NCI-H748 (cell line): Measurements from ENCODE around the gene TMEM18.
A peak's percentile ranks its signal among the peaks of the same experiment; 100 is the strongest.
"Not testable (repeated sequence)": the region's sequence is repeated elsewhere in the genome, so short reads cannot be mapped to it uniquely, and the experiment has no call there.

ENCODE experiments used
- DNase-seq: peaks from one replicate; lab custom pipeline; 2025; ENCODE audit not compliant: unreplicated experiment; lab: John Stamatoyannopoulos, UW

The TMEM18 gene

DNA sequence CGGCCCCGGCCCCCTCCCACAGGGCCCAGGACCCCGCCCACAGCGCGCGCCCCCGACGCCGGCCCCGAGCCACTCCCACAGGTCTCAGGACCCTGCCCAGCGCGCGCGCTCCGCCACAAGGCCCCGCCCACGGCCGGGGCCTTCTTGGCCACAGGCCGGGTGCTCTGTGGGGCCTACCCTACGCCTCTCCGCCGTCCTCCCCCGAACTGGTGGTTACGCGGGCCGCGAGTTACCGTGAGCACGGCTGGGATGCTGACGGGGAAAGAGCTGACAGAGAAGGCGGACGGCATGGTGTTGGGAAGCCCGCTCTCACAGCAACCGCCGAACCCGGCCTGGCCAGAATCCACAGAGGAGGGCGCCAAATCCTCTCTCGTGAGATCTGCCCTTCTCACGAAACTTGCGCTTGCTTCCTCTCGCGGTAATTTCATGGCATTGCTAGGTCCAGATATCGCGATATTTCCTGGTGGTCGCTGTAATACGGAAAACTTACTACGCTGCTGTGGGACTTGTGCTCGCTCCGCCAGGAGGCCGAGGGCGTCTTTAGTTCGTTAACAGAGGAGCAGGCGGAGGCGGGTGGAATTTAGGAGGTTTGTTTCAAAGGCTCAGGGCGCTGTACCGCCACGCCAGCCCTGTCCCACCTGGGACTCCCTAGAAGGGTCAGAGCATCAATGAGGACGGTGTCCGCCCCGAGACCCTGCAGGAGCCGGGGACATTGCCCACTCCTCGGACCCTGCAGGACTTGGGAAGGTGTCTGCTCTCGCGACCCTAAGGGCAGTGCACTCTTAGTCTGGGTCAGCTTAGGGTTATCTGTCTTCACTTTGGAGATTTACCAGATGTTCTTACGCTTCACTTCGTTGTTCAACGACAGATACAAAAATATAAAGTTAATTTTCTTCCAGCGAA lies at the start of gene TMEM18:
Gene TMEM18 (minus strand): TSS at position 351 of the 903 bp plus-strand sequence. CDS start 61 bp downstream, at position 290.
- DNase-seq: peak; percentile 99

DNA sequence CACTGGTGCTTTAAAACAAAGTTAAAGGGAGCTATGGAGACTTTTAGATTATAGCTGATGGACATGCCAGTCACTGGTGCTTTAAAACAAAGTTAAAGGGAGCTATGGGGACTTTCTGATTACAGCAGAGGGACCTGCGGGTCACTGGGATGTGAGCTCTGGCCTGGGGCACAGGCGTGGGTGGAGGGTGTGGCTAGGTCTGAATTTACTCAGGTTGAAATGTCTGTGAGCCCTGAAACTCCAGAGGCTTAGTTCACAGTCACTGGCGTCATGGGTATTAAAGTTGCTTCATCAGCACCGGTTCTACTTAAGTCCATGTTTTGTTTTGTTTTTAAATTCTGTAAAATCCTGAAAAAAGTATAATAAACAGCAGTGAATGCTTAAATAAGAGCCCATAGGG lies 49.0 kb upstream of the TMEM18 start:
- DNase-seq: no peak

DNA sequence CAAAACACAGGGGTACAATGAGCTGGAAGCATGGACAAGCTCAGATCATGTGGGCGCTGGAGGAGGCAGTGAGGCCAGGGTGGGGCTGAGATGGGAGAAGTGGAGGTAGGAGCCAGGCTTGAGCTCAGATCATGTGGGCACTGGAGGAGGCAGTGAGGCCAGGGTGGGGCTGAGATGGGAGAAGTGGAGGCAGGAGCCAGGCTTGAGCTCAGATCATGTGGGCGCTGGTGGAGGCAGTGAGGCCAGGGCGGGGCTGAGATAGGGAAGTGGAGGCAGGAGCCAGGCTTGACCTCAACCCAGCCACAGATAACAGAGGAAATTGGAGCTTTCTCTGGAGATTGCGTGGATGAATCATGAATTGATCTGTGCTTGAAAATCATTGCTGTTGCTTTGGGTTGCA lies 48.3 kb upstream of the TMEM18 start:
- no peak for DNase-seq

DNA sequence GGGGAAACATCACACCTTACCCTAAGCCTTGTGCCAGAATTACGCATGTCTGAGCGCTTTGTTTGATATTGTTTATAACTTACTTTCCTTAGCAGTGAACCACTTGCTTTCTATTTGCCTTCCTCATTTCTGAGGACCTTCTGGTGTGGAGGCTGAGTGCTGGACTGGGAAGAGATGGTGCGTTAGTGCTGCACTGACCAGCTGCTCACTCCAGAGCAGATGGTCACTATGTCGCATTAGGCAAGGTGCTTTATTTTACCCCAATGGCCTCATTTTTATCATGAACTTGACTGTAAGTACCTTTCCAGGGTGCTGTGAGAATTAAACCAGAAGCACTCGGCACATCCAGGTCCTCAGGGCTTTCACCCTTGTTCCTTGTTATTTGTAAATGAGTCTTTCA lies 46.6 kb upstream of the TMEM18 start:
- no peak for DNase-seq

DNA sequence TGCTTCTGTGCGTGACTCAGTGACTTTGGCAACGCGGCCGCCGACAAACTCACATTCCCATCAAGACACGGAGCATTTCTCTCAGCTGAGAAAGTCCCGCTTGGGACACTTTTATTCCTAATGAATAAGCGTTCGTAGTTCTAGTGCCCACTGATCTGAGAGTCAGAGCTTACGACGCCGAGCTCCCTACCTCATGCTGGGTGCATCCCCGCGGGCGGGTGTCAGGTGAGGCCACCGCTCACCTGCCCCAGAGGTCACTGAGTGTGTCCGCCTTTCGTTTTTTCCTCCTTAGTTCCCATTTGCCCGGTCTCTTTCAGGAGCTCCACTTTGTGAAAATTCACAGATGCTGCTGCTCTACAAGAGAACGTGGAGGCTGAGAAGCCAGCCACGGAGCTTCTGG lies 43.6 kb upstream of the TMEM18 start:
- no peak for DNase-seq

DNA sequence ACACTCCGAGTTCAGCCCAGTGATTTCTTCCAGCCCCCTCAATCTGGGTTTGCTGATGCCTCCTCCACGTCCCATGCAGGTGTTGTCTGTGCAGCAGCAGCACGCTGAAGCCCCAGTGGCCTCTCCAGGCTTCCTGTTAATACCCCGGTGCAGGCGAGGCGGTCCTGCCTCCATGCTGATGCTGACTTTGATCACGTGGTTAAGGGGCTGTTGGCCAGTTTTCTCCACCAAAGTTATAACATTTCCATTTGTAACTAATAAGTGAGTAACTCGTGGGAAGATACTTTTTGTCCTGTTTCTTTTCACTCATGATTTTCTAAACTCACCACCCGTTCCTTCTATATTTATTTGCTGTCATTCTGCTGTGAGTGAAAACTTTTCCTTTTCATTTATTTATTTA lies 42.5 kb upstream of the TMEM18 start:
- peak; percentile 70 for DNase-seq

DNA sequence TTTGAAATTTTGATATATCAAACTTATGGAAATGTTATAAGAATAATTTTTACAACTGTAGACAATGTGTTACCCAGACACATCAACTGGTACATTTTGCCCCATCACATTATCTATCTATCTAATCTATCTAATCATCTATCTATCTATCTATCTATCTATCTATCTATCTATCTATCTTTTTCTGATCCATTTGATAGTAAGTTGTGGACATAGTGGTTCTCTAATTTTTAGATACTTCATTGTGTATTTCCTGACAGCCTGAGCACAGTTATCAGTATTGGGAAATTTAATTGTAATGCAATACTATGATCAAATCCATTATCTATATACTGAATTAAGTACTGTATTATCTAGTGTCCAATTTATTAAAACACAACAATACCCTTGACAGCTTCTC lies 42.0 kb upstream of the TMEM18 start:
- no peak for DNase-seq

DNA sequence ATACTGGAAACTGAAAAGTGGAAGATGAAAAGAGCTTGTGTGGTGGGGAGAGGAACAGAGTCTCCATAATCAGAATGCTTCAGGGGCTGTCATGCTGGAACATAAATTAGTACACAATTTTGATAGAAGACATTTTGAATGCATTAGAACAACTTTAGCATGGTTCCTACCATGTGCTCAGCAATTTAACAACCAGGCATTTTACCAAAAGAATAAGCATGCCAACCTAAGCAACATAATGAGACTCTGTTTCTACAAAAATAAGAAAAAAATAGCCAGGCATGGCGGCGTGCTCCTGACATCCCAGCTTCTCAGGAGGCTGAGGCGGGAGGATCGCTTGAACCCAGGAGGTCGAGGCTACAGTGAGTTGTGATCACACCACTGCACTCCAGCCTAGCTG lies 40.5 kb upstream of the TMEM18 start:
- DNase-seq: no peak

DNA sequence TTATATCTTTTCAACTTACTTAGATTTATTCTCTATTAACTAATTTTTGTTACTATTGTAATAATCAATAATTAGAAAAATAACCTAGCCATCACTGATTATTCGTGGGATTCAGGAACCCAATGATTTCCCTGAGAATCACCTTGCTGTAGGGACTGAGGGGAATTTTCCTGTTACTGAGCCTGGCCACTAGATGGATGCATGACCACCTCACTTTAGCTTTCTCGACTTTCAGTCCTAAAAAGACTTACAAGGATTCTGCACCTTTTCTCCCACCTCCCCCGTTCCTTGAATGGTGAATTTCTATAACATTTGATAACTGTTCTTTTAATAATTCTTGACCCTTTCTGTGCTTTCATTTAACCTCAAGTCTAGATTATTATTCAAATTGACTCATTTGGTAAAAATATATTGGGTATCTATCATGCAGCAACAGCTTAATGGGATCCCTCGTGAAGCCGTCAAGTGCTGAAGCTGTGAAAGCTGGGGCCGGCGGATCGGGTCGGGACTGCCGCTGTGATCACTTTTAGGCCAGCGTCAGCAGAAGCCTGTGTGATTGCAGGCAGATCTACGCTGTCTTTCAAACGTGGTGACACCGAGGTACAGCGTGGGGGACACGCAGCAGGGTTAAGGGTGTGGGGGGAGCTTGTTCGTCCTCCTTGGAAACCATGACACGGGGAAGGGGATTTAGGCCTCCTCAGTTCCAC lies 38.8 kb upstream of the TMEM18 start:
- DNase-seq: peak; percentile 51

DNA sequence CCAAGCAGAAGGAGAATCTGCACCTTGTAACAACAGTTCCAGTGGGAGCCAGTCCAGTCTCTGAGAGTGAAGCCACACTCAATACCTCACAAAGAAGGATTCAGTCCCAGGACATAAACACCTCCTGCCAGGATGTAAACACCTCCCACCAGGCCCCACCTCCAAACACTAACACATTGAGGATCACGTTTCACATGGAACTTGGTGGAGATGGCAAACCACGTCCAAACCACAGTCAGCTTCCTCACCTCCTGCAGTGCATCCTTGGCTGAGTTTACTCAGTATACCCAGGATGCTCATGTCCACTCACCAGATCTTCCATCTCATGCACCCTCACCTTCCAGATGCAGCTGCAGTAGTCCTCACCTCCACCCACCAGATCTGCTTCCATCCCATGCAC lies 37.8 kb upstream of the TMEM18 start:
- DNase-seq: no peak

DNA sequence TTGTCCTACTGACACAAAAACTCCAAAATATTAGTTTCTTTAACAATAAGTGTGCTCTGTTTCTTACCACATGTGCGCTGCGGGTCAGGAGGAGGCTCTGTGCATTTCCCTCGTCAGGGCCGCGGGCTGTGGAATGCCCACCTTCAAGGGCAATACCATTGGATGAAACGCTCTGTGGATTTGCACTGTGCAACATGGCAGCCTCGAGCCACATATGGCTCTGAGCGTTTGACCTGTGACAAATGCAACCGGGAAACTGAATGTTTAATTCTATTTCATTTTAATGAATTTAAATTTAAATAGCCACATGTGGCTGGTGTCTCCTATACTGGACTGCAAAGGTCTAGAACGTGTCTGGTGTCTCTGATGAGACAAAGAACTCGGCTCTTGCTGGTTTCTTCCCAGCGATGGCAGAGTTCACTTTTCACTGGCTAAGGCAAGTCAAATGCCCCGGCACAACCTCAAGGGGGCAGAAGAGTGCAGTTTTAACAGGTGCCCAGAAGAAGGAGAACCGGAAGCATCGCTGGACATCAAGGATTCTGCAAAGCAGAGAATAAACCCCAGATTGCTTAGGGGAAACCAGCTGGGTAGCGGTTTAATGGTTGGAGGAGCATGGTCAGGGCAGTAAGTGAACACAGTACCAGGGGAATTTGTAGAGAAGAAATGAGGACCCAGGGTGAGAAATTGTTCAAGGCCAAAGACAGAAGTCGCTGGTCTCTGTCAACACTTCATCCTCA lies 37.0 kb upstream of the TMEM18 start:
- peak; percentile 80 for DNase-seq

DNA sequence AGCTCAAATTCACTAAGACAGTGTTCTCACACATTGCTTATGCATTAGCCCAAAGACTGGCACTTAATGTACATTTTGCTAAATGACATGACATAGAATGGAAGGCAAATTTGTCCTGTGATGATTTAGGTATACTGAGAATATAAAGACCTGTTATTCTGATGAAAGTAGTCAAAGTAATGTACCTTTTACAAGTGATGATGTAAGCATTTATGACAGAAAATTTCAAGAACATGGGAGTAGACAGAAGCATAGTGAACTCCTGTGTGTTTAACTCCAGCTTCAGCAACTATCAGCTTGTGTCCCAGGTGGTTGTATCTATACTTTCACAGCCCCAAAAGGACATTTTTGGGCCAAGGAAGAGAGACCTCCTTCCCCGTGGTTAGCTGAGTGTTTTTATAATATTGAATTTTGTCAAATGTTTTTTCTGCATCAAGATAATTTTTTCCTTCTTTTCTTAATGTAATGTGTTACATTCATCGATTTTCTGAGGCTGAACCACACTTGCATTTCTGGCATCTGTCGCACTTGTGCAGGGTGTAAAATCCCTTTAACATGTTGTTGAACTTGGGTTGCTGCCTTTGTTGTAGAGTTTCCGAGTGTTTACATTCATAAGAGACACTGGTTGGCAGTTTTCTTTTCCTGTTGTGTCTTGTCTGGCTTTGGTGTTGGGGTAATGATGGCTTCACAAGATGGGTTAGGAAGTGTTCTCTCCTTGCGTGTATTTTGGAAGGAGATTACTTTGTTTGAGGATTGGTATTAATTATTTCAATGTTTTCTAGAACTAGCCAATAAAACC lies 33.9 kb upstream of the TMEM18 start:
- no peak for DNase-seq

DNA sequence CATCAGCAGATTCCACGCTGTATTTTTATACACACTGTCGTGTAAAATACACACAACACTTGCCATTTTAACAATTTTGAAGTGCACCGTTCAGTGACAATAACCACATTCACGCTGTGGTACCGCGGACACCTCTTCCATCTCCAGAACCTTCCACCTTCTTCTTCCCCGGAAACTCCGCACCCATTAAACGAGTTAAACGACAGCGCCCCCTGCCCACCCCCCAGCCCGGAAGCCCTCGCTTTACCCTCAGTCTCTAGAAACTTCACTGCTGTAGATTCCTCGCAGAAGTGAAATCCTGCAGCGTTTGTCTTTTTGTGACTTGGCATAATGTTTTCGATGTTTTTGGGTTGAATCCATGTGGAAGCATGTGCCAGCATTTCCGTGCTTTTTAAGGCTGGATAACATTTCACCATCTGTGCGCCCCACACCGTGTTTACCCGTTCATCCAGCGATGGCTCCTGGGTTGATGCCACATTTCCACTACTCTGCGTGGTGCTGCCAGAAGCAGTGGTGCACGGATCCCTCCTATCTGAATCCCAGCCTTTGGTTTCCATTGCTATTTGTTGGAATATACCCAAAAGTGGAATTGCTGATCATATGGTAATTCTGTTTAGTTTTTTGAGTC lies 32.0 kb upstream of the TMEM18 start:
- DNase-seq: no peak

DNA sequence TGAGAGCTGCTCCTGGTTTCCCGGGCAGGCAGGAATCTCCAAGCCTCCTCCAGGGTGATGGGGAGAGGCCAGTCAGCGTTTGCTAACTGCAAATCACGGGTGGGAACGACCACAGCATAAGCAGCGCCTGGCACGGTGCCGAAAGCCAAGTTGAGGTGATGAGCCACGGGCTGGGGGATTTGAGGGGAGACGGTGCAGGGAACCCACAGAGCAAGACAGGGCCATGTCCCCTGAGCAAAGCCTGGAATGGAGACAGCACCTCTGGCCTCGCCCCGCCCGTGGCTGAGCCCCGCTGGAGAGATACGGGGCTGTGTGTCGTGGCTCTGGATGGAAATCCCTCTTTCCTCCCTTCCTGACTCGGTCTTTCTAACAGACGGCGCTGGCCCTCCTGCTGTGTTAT lies 31.5 kb upstream of the TMEM18 start:
- no peak for DNase-seq

DNA sequence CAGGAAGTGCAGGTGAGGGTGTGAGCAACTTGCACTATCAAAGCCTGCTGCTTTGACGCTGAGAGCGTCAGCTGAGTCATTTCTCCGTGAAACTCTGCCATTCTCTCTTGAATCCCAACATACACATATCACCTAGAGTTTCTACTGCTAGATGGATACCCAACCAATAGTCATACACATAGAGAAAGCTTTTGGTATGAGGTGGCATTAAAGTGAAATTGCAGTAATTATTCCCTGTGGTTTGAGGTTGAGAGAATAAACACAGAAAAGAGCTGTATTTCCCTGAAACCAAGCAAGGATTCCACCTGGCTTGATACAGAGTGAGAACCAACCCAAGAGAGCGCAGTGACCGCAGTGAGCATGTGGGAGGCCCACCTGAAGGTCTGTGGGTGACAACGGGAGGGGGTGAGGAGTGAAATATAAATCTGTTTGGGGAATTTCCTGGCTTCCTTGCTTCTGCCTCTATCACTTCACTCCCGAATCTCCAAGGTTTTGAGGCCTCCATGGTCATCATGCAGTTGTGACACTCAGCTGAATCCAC lies 28.8 kb upstream of the TMEM18 start:
- peak; percentile 20 for DNase-seq

DNA sequence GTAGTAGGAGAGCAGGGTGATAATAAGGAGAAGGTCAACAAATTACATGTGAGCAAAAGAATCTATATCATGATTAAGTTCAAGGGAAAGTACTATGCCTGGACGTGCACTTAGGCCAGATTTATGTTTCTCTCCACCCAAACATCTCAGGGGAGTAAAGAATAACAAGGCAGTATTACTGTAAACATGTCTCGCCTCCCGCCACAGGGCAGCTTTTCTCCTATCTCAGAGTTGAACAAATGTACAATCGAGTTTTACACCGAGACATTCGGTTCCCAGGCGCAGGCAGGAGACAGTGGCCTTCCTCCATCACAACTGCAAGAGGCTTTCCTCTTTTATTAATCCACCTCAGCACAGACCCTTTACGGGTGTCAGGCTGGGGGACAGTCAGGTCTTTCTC lies 25.6 kb upstream of the TMEM18 start:
- not testable (repeated sequence) for DNase-seq

DNA sequence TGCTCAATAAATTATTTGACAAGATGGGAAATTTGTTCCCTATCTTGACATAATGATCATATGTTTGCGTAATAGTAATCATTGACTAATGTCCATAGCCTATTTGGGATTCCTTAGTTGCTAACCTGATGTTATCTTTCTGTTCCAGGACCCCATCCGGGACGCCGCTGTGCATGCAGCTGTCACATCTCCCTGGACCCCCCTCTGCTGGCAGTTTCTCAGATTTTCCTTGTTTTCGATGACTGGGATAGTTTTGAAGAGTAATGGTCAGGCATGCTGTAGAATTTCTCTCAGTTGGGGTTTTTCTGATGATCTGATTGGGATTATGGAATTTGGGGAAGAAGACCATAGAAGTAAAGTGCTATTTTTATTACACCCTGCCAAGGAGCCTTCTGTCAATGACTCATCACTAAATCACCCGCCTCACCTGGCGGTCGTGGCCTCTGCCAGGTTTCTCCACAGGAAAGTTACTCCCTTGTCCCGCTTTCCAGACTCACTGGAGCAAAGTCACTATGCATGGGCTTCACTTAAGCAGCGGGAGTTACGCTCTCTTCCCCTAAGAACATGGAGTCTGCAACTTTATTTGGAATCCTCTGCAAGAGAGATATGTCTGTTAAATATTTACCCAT lies 19.9 kb upstream of the TMEM18 start:
- DNase-seq: no peak

DNA sequence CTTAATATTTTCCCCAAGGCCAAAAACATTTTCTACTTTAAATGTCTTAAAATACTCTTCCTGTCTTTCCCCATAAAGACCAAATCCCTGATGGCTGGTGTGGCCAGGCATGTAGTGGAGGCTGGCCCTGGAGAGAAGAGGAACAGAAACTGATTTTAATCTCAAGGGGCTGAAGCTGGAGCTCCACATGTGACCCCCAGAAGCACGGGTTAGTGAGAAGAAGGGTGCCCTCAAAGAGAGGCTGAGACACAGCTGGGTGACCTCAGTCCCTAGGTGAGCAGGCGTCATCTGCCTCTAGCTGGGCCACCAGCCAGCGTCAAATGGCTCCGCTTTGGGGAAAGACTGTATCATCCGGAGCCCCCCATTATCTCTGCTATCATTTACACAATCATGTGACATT lies 19.3 kb upstream of the TMEM18 start:
- no peak for DNase-seq

DNA sequence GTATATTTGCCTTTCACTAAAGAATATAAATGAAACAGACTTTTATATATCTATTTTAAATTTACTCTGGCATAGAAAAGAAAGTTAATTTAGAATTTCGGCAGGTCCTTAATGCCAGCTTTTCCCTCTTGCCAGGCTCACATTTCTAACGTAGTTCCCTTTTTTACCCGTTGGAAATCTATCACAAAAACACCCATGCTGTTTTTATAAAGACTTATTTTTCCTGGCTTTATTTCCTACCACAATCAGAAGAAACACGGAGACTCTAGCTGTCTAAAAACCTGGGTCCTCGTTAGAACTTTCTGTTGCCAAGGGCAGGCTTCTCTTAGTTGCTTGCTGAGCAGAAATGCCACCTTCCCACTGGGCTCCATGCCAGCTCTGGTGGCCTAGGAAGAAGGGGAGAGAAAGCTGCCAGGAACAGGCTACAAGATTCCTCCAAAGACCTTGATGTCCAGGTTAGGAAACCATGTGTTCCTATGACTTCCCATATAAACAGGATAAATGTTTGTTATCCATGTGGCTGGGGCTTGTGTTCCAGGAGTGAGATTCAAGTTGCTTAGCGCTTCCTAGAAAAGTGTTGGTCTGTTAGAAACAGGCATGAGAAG lies 17.8 kb upstream of the TMEM18 start:
- no peak for DNase-seq
